Measurements from ENCODE around the gene CHCHD3. TPM values are rescaled to one million over a fixed set of nuclear protein-coding genes. Genes with fewer than 3 reads are reported as not detected.

CHCHD3 gene
- polyA plus RNA-seq, 3 donors, result 30.5 to 56.7 (median 48.8) TPM

- H2AFZ ChIP-seq (ENCODE audit: insufficient read depth, low read depth, low read length, poor library complexity, severe bottlenecking), result no peak overlapping the region
- peaks cover 24 to 29% of the 10 kb centered on the region in 2 donors for H3K36me3 Mint-ChIP-seq
- H3K27ac Mint-ChIP-seq, result peak overlapping the region in 1 of 7 donors; percentile 69
- no peaks in the 10 kb centered on the region for H3K27me3 ChIP-seq (ENCODE audit: control insufficient read depth in 2 of 2, insufficient read depth in 2 of 2, low read length in 2 of 2)
- intact Hi-C loops (cut with micrococcal nuclease), result no loop called here
- no peak overlapping the region for H3K4me3 ChIP-seq (replicated peaks in 1 of 3; ENCODE audit: low read depth in 2 of 3, low read length in 3 of 3)
- no peaks in the 10 kb centered on the region for H3K79me2 ChIP-seq (ENCODE audit: insufficient read depth, low read length)
- no peak overlapping the region for H3K4me2 ChIP-seq (replicated peaks; ENCODE audit: extremely low read depth, low read length, poor library complexity, severe bottlenecking)
- TF ChIP-seq CTCF (IDR thresholded peaks at IDR 0.05), result no peak
- no peaks in the 10 kb centered on the region for H3K9me3 ChIP-seq (replicated peaks in 1 of 2; ENCODE audit: control insufficient read depth in 1 of 2, insufficient read depth in 1 of 2, low read length in 2 of 2)
- 100% methylated on average over 2 of the region's 3 CpGs for WGBS (ENCODE audit: insufficient coverage)
- H4K20me1 ChIP-seq (ENCODE audit: insufficient read depth, low read length), result no peaks in the 10 kb centered on the region
- H3K36me3 ChIP-seq (replicated peaks in 1 of 2; ENCODE audit: control insufficient read depth in 1 of 2, insufficient read depth in 2 of 2, low read length in 2 of 2), result peaks cover 6 to 26% of the 10 kb centered on the region in 2 donors
- H3K27ac ChIP-seq (ENCODE audit: low read depth in 1 of 2, low read length in 2 of 2), result no peak overlapping the region
- no peaks in the 10 kb centered on the region for H3K4me1 ChIP-seq (ENCODE audit: control insufficient read depth in 1 of 2, insufficient read depth in 2 of 2, low read length in 2 of 2)
- no peak for DNase-seq
- peaks cover 10% of the 10 kb centered on the region for H3K4me1 Mint-ChIP-seq
- no peaks in the 10 kb centered on the region for H3K9me3 Mint-ChIP-seq
- H3K27me3 Mint-ChIP-seq (ENCODE audit: low read depth in 3 of 3), result peaks cover 0 to 1% (median 0%) of the 10 kb centered on the region in 3 donors
- no peak overlapping the region for H3K9ac ChIP-seq (ENCODE audit: insufficient read depth, low read length, poor library complexity, severe bottlenecking)
- H3K4me3 Mint-ChIP-seq, result no peak overlapping the region
These were observed 284.7 kb downstream of the CHCHD3 start for GRCh38 chr7:132797152-132797551.

GRCh38 chr7:132793474-132793873, 288.4 kb downstream of the CHCHD3 start:
- Histone ChIP-seq H3K36me3 (replicated peaks in 1 of 2; ENCODE audit: control insufficient read depth in 1 of 2, insufficient read depth in 2 of 2, low read length in 2 of 2) (peaks cover 8 to 39% of the 10 kb centered on the region in 2 donors), H4K20me1 (ENCODE audit: insufficient read depth, low read length) (no peaks in the 10 kb centered on the region), H3K27me3 (ENCODE audit: control insufficient read depth in 2 of 2, insufficient read depth in 2 of 2, low read length in 2 of 2) (no peaks in the 10 kb centered on the region), H3K4me1 (ENCODE audit: control insufficient read depth in 1 of 2, insufficient read depth in 2 of 2, low read length in 2 of 2) (no peaks in the 10 kb centered on the region), H3K4me3 (replicated peaks in 1 of 3; ENCODE audit: low read depth in 2 of 3, low read length in 3 of 3) (no peak overlapping the region), H3K9me3 (replicated peaks in 1 of 2; ENCODE audit: control insufficient read depth in 1 of 2, insufficient read depth in 1 of 2, low read length in 2 of 2) (no peaks in the 10 kb centered on the region), H3K79me2 (ENCODE audit: insufficient read depth, low read length) (no peaks in the 10 kb centered on the region), H3K9ac (ENCODE audit: insufficient read depth, low read length, poor library complexity, severe bottlenecking) (no peak overlapping the region), H2AFZ (ENCODE audit: insufficient read depth, low read depth, low read length, poor library complexity, severe bottlenecking) (no peak overlapping the region), H3K27ac (ENCODE audit: low read depth in 1 of 2, low read length in 2 of 2) (no peak overlapping the region), H3K4me2 (replicated peaks; ENCODE audit: extremely low read depth, low read length, poor library complexity, severe bottlenecking) (no peak overlapping the region)
- Mint-ChIP-seq H3K36me3 (peaks cover 28 to 45% of the 10 kb centered on the region in 2 donors), H3K27ac (no peak overlapping the region), H3K4me3 (no peak overlapping the region), H3K9me3 (peaks cover 0 to 1% (median 0%) of the 10 kb centered on the region in 7 donors), H3K27me3 (ENCODE audit: low read depth in 3 of 3) (peaks cover 0 to 1% (median 0%) of the 10 kb centered on the region in 3 donors), H3K4me1 (peaks cover 10% of the 10 kb centered on the region)
- intact Hi-C loops (cut with micrococcal nuclease), result no loop called here
- WGBS (ENCODE audit: insufficient coverage), result 100% methylated on average over 1 of the region's 3 CpGs
- TF ChIP-seq CTCF (IDR thresholded peaks at IDR 0.05), result no peak
- DNase-seq, result no peak
